CD4-positive, alpha-beta T cell (primary cell): ENCODE results near the gene GPD2. TPM values are rescaled to one million over a fixed set of nuclear protein-coding genes. Genes with fewer than 3 reads are reported as not detected.
A peak's percentile ranks its signal among the peaks of the same experiment; 100 is the strongest.

ENCODE experiments used
- ATAC-seq: fragments of 200-7000 bp; cut with Tn5 transposase; one replicate; pipeline ENCODE4 v1.10.0; 2022; ENCODE audit warnings: mild to moderate bottlenecking; ENCODE audit not compliant: poor library complexity
- CTCF ChIA-PET: fragments of 350-600 bp; sonication (Branson Sonifier 250); formaldehyde crosslinking; loops from one replicate; lab custom pipeline; 2021; ENCODE audit warnings: antibody characterized with exemption, inconsistent platforms; lab: Charles Lee
- POLR2A ChIA-PET: fragments of 350-600 bp; sonication (Branson Sonifier 250); formaldehyde crosslinking; loops from one replicate; lab custom pipeline; 2021; ENCODE audit warnings: antibody characterized with exemption, inconsistent platforms; lab: Charles Lee
- DNase-seq, 14 experiments: peaks; one replicate each; pipeline ENCODE4 v3.0.0-alpha.2; 2013 to 2020; ENCODE audit warnings: mixed read lengths in 2 of 14
- H3K27ac ChIP-seq, 2 donors: one replicate each; pipeline versions ENCODE4 v1.5.1 to v1.7.0; 2013; ENCODE audit warnings: low read length in 2 of 2, low read depth in 1 of 2, mild to moderate bottlenecking in 1 of 2
- H3K27me3 ChIP-seq, 2 experiments: 1 replicate in 1 of 2; 2 replicates in 1 of 2; pipeline versions ENCODE4 v1.6.1 to v1.7.0; 2013; ENCODE audit warnings: low read length in 2 of 2, control low read depth in 1 of 2, mild to moderate bottlenecking in 1 of 2, moderate library complexity in 1 of 2; ENCODE audit not compliant: insufficient read depth in 2 of 2, control insufficient read depth in 1 of 2
- H3K36me3 ChIP-seq: one replicate; pipeline ENCODE4 v1.6.1; 2013; ENCODE audit warnings: low read length, control low read depth; ENCODE audit not compliant: insufficient read depth
- H3K4me1 ChIP-seq: one replicate; pipeline ENCODE4 v1.6.1; 2013; ENCODE audit warnings: low read length, control low read depth; ENCODE audit not compliant: insufficient read depth
- H3K4me3 ChIP-seq: one replicate; pipeline ENCODE4 v1.5.1; 2013; ENCODE audit warnings: mild to moderate bottlenecking, low read length, moderate library complexity
- H3K9me3 ChIP-seq, 2 experiments: 1 replicate in 1 of 2; 2 replicates in 1 of 2; pipeline versions ENCODE4 v1.6.1 to v1.7.0; 2013; ENCODE audit warnings: low read length in 2 of 2, mild to moderate bottlenecking in 2 of 2, control low read depth in 1 of 2, moderate library complexity in 1 of 2; ENCODE audit not compliant: control insufficient read depth in 1 of 2, insufficient read depth in 1 of 2
- H3K27ac Mint-ChIP-seq: one replicate; pipeline ENCODE4 v1.8.0; 2020; ENCODE audit warnings: mixed read lengths
- H3K27me3 Mint-ChIP-seq: one replicate; pipeline ENCODE4 v1.8.0; 2021; ENCODE audit warnings: mixed read lengths
- H3K36me3 Mint-ChIP-seq: one replicate; pipeline ENCODE4 v1.8.0; 2021; ENCODE audit warnings: low read depth, mixed read lengths
- H3K4me1 Mint-ChIP-seq: one replicate; pipeline ENCODE4 v1.8.0; 2021; ENCODE audit warnings: low read depth, mixed read lengths
- H3K4me3 Mint-ChIP-seq: one replicate; pipeline ENCODE4 v1.8.0; 2020; ENCODE audit warnings: mild to moderate bottlenecking, mixed read lengths
- H3K9me3 Mint-ChIP-seq: one replicate; pipeline ENCODE4 v1.8.0; 2020; ENCODE audit warnings: mixed read lengths
- intact Hi-C, 2 experiments: fragments of 100-400 bp; cut with DNase I in 1 of 2; cut with micrococcal nuclease in 1 of 2; formaldehyde crosslinking; loops; one replicate each; pipeline versions ENCODE4 v1.15.1 to v1.9.0; 2023 to 2025; cut with DNase I, micrococcal nuclease
- total RNA-seq, 174 experiments: library from RNA in 2 of 174; stranded (reverse) in 2 of 174; gene quantifications; one replicate each; pipeline ENCODE4 v1.2.3 and lab custom pipeline; 2021 to 2026
- TF ChIP-seq, protein P1 (sequence below): fragments of 200-600 bp; IDR thresholded peaks from one replicate; pipeline ENCODE4 v1.8.0; 2022; ENCODE audit warnings: antibody characterized with exemption, mild to moderate bottlenecking

The GPD2 gene
- total RNA-seq, 2 experiments from 2014 or later: 6.2 to 6.7 TPM

GRCh38 chr2:156430236-156430979 is 5.8 kb upstream of the GPD2 start:
- ChIA-PET CTCF (no interaction called here), POLR2A (interaction anchor here (0.7 to 1.0 kb wide), 3 partner anchors 9 to 96 kb away, joined by 3 to 5 read pairs (median 4); no protein-coding TSS in a partner anchor)
- Mint-ChIP-seq H3K36me3 (no peaks in the 10 kb centered on the region), H3K27ac (no peak overlapping the region), H3K27me3 (no peaks in the 10 kb centered on the region), H3K9me3 (no peaks in the 10 kb centered on the region), H3K4me1 (no peaks in the 10 kb centered on the region), H3K4me3 (no peak overlapping the region)
- no peak for ATAC-seq
- Histone ChIP-seq H3K27me3 (no peaks in the 10 kb centered on the region), H3K36me3 (no peaks in the 10 kb centered on the region), H3K9me3 (no peaks in the 10 kb centered on the region), H3K4me3 (no peak overlapping the region), H3K27ac (no peak overlapping the region), H3K4me1 (peaks cover 3% of the 10 kb centered on the region)
- DNase-seq: no peak
- intact Hi-C loops: no loop called here
- TF ChIP-seq, protein P1, sequence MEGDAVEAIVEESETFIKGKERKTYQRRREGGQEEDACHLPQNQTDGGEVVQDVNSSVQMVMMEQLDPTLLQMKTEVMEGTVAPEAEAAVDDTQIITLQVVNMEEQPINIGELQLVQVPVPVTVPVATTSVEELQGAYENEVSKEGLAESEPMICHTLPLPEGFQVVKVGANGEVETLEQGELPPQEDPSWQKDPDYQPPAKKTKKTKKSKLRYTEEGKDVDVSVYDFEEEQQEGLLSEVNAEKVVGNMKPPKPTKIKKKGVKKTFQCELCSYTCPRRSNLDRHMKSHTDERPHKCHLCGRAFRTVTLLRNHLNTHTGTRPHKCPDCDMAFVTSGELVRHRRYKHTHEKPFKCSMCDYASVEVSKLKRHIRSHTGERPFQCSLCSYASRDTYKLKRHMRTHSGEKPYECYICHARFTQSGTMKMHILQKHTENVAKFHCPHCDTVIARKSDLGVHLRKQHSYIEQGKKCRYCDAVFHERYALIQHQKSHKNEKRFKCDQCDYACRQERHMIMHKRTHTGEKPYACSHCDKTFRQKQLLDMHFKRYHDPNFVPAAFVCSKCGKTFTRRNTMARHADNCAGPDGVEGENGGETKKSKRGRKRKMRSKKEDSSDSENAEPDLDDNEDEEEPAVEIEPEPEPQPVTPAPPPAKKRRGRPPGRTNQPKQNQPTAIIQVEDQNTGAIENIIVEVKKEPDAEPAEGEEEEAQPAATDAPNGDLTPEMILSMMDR: no peak

GRCh38 chr2:156430980-156431358 is 5.2 kb upstream of the GPD2 start:
- CTCF ChIA-PET: no interaction called here
- no peaks in the 10 kb centered on the region for H3K9me3 ChIP-seq
- H3K4me1 Mint-ChIP-seq: no peaks in the 10 kb centered on the region
- no peak overlapping the region for H3K4me3 ChIP-seq
- H3K36me3 Mint-ChIP-seq: no peaks in the 10 kb centered on the region
- peak in 3 of 14 experiments; percentile 6 to 23 (median 15) for DNase-seq
- no peaks in the 10 kb centered on the region for H3K27me3 ChIP-seq
- no peak overlapping the region for H3K27ac Mint-ChIP-seq
- ATAC-seq: no peak
- POLR2A ChIA-PET: interaction anchor here (0.9 kb wide), 1 partner anchor 30 kb away, joined by 4 read pairs; no protein-coding TSS in a partner anchor
- intact Hi-C loops: no loop called here
- H3K4me3 Mint-ChIP-seq: no peak overlapping the region
- H3K27me3 Mint-ChIP-seq: no peaks in the 10 kb centered on the region
- H3K9me3 Mint-ChIP-seq: no peaks in the 10 kb centered on the region
- H3K27ac ChIP-seq: no peak overlapping the region
- H3K36me3 ChIP-seq: no peaks in the 10 kb centered on the region
- TF ChIP-seq, protein P1: no peak
- H3K4me1 ChIP-seq: peaks cover 9% of the 10 kb centered on the region

DNA sequence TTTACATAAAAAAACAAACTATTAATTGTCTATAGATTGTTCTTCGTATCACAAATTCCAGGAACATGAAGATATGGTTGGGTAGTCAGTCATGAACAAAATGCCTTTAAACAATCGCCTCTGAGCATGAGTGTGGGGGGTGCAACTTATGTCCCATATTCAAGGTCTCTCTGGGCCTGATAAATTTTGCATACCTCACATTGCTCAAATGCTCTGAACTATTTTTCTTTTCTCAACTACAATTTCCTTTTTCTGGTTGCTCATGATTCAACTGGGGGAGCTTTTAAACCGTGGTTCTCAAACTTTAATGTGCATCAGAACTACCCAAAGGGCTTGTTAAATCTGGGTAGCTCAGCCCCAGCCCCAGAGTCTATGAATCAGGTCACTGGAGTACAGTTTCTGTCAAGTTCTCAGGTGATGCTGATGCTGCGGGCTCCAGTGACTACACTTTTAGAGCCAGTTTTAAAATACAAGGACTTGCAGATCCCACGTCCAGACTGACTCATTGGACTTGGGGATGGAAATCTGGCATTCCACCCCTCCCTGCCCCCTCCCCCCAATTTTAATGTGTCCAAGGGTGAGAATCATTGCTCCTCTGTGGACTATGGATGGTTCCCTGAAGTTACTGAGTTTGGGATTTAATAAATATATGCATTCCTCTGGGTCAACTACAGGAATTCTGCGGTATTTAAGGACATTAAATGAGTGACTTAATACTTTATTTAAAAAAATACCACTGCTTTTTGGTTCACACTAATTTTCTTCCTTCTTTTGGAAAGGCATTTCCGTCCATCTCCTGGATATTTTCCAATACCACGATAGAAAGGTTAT is 1.5 kb upstream of the GPD2 start:
- Histone ChIP-seq H3K4me3 (no peak overlapping the region), H3K27ac (peak overlapping the region in 1 of 2 donors; percentile 32), H3K9me3 (no peaks in the 10 kb centered on the region), H3K36me3 (no peaks in the 10 kb centered on the region), H3K27me3 (no peaks in the 10 kb centered on the region), H3K4me1 (peaks cover 28% of the 10 kb centered on the region)
- DNase-seq (peak in 5 of 14 experiments; percentile 2 to 60 (median 28)), ATAC-seq (peak; percentile 25)
- no peaks in the 10 kb centered on the region for H3K27me3 Mint-ChIP-seq
- no peaks in the 10 kb centered on the region for H3K9me3 Mint-ChIP-seq
- peaks cover 28% of the 10 kb centered on the region for H3K4me1 Mint-ChIP-seq
- CTCF ChIA-PET: no interaction called here
- POLR2A ChIA-PET: interaction anchor here (0.6 to 4.6 kb wide), 6 partner anchors 34 to 103 kb away, joined by 3 to 50 read pairs (median 3); no protein-coding TSS in a partner anchor
- TF ChIP-seq, protein P1: no peak
- H3K36me3 Mint-ChIP-seq: peaks cover 6% of the 10 kb centered on the region
- H3K4me3 Mint-ChIP-seq: peak overlapping the region; percentile 81
- intact Hi-C loops: loop anchor here (5.0 kb wide), 2 partner anchors 87 to 102 kb away; partner anchors contain the start of gene NR4A2 (in 1 of the 2)
- H3K27ac Mint-ChIP-seq: peak overlapping the region; percentile 78
